ENCODE data around the gene MTOR. TPM values are rescaled to one million over a fixed set of nuclear protein-coding genes. Genes with fewer than 3 reads are reported as not detected.

MTOR gene
- total and polyA plus RNA-seq, 2 of the 8 experiments (the other 6 are each of a cell fraction or from before 2014, with no cell fraction given): 44.2 to 76.8 TPM

- H3K23me2 ChIP-seq (ENCODE audit: low read depth, low read length): no peaks in the 10 kb centered on the region
- POLR2A ChIA-PET (ENCODE audit: partially characterized antibody): interaction anchor here (1.0 kb wide), 1 partner anchor 54 kb away, joined by 3 read pairs; no protein-coding TSS in a partner anchor
- H3K4me1 ChIP-seq (replicated peaks in 1 of 4; ENCODE audit: control insufficient read depth in 3 of 4, insufficient read depth in 4 of 4, low read length in 3 of 4): no peaks in the 10 kb centered on the region
- H3K79me2 ChIP-seq (ENCODE audit: control insufficient read depth in 1 of 2, insufficient read depth in 2 of 2, low read length in 2 of 2): no peaks in the 10 kb centered on the region
- no peaks in the 10 kb centered on the region for H3K27me3 ChIP-seq (replicated peaks in 1 of 4; ENCODE audit: control insufficient read depth in 3 of 4, extremely low read depth in 1 of 4, insufficient read depth in 3 of 4, low read length in 3 of 4)
- WGBS, 2 experiments (ENCODE audit: extremely low coverage in 1 of 2, insufficient coverage in 1 of 2, insufficient read length in 1 of 2, insufficient replicate concordance in 2 of 2, low coverage in 1 of 2, low lambda C conversion rate in 2 of 2, missing lambda C conversion rate in 1 of 2): 94% methylated on average over 6 of the region's 6 CpGs; no CpG with 5 or more reads in 1 of the 2 experiments
- H3K4ac ChIP-seq (replicated peaks; ENCODE audit: insufficient read length, low read depth, low read length): no peak overlapping the region
- H3K36me3 ChIP-seq (ENCODE audit: control insufficient read depth in 2 of 4, insufficient read depth in 4 of 4, low read length in 3 of 4): peaks cover 38 to 79% (median 59%) of the 10 kb centered on the region in 4 experiments
- H3K4me3 ChIP-seq (ENCODE audit: extremely low read depth in 1 of 4, insufficient read depth in 2 of 4, low read depth in 3 of 4, low read length in 4 of 4): no peak overlapping the region
- TF ChIP-seq JUND (IDR thresholded peaks at IDR 0.05; ENCODE audit: low read length) (no peak), PHF8 (conservative IDR thresholded peaks at IDR 0.05; ENCODE audit: low read depth, low read length) (no peak), KDM1A (IDR thresholded peaks at IDR 0.05; ENCODE audit: borderline replicate concordance, low read length) (no peak), POU5F1 (IDR thresholded peaks at IDR 0.05; ENCODE audit: low read depth, low read length) (no peak), GTF2F1 (IDR thresholded peaks at IDR 0.05; ENCODE audit: borderline replicate concordance, low read depth, low read length) (no peak), SP1 (IDR thresholded peaks at IDR 0.05; ENCODE audit: low read depth, low read length) (no peak)
- H3K79me1 ChIP-seq (ENCODE audit: low read depth, low read length): no peaks in the 10 kb centered on the region
- H3K14ac ChIP-seq (ENCODE audit: insufficient read length): no peak overlapping the region
- no peak overlapping the region for H2BK15ac ChIP-seq (ENCODE audit: low read length)
- no peak overlapping the region for H3K18ac ChIP-seq (ENCODE audit: extremely low read depth, low read length)
- H4K20me1 ChIP-seq (replicated peaks in 1 of 2; ENCODE audit: control insufficient read depth in 1 of 2, insufficient read depth in 2 of 2, low read length in 2 of 2): peaks cover 0 to 7% of the 10 kb centered on the region in 2 experiments
- CTCF ChIA-PET (ENCODE audit: partially characterized antibody): interaction anchor here (1.3 to 1.5 kb wide), 2 partner anchors 10 to 199 kb away, joined by 3 to 4 read pairs; no protein-coding TSS in a partner anchor
- H3K27ac ChIP-seq (ENCODE audit: low read depth, low read length): no peak overlapping the region
- H3K9ac ChIP-seq (replicated peaks in 1 of 4; ENCODE audit: extremely low read depth in 1 of 4, low read depth in 3 of 4, low read length in 3 of 4): no peak overlapping the region
- H3K4me2 ChIP-seq (ENCODE audit: insufficient read depth in 1 of 2, low read depth in 2 of 2, low read length in 2 of 2): no peak overlapping the region
- no peak overlapping the region for H4K8ac ChIP-seq (ENCODE audit: extremely low read depth, insufficient read depth, low read length)
- FAIRE-seq: no peak
- no peak overlapping the region for H3K56ac ChIP-seq (replicated peaks; ENCODE audit: insufficient read length, low read depth, low read length)
- H2BK120ac ChIP-seq (replicated peaks; ENCODE audit: low read depth, low read length): no peak overlapping the region
- H4K5ac ChIP-seq (ENCODE audit: insufficient read length, low read depth, low read length): no peak overlapping the region
- H2AK5ac ChIP-seq (ENCODE audit: low read depth, low read length): no peak overlapping the region
- no peak overlapping the region for H2BK20ac ChIP-seq (ENCODE audit: low read length)
- H3K9me3 ChIP-seq (ENCODE audit: insufficient read depth in 2 of 2, low read depth in 1 of 2, low read length in 1 of 2): no peaks in the 10 kb centered on the region
- no peak for DNase-seq (ENCODE audit: low read depth in 1 of 2, low spot score in 2 of 2)
- H4K91ac ChIP-seq (replicated peaks; ENCODE audit: insufficient read length, low read length): no peak overlapping the region
- no peak overlapping the region for H2BK12ac ChIP-seq (ENCODE audit: low read depth, low read length)
- H2AFZ ChIP-seq (ENCODE audit: low read length): no peak overlapping the region
- no peak overlapping the region for H2BK5ac ChIP-seq (ENCODE audit: low read depth, low read length)
- no peak overlapping the region for H3K23ac ChIP-seq (ENCODE audit: insufficient read length)
These were observed 25.0 kb downstream of the MTOR start for GRCh38 chr1:11237356-11237755.

Data from H1 (cell line).